ENCODE results near the gene PSTPIP1.

Gene PSTPIP1

DNA sequence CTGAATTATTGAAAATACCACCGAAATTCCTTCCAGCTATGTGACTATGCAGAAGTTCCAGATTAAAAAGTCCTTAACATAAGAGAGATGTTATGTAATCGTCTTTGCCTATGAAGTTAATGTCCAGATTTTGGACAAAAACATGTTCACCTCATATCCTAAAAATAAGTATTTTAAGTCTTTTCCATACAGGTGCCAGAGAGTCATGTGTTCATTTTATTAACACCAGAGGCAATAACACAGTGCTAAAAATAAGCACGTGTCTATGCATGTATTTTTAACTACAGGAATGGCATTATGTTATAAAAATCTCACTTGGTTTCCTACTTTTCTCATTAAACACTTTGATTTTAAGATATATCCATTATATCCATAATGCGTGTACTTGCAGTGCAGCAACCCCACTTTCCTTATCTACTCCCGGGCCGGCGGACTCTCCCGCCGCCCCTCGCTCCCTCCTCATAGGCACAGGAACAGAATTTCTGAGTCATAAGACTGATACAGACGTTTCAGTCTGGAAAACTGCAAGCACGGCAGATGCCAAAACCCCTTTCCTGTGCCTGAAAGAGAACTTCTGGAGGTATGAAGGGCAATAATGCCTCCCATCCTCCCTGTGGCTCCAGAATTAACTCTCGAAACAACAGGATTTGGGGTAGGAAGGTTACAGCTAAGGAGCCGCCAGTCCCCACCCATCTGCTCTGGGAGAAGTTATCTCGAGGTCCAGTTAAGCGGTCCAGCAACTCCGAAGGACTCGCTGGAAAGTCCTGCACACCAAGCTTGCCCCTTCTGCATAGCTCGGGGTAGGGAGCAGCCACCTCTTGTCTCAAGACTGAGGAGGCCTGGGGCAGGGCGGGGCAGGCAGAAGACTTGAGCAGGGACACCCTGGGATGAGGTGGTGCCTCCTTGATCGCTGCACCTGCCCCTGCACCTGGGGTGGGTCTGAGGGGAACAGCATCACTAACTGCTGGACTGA, 22.3 kb upstream of the PSTPIP1 start:
- Mint-ChIP-seq H3K4me1 (ENCODE audit: low read depth) (peaks cover 23% of the 10 kb centered on the region), H3K4me3 (no peak overlapping the region), H3K27me3 (no peaks in the 10 kb centered on the region), H3K9me3 (no peaks in the 10 kb centered on the region), H3K36me3 (ENCODE audit: low read depth) (no peaks in the 10 kb centered on the region), H3K27ac (no peak overlapping the region)

DNA sequence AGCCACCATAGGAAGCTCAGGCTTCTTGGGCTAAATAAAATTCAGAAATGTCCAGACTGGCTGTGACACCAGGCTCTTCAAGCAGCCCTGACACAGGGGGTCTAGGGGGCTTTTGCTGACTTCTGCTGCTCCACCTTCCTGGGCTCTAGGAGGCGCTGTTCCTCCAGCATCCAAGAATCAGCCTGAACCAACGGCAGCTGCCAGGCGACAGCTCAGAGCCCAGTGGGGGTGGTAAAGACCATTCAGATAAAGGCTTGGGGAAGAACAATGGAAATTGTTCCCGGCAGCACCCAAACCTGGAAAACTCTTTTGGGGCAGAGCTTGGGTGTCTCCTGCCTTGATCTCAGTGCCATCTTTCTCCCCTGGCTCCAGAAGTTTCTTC, 21.6 kb upstream of the PSTPIP1 start:
- Mint-ChIP-seq H3K27me3 (no peaks in the 10 kb centered on the region), H3K4me1 (ENCODE audit: low read depth) (peaks cover 26% of the 10 kb centered on the region), H3K36me3 (ENCODE audit: low read depth) (no peaks in the 10 kb centered on the region), H3K9me3 (no peaks in the 10 kb centered on the region), H3K27ac (peak overlapping the region; percentile 38), H3K4me3 (no peak overlapping the region)

DNA sequence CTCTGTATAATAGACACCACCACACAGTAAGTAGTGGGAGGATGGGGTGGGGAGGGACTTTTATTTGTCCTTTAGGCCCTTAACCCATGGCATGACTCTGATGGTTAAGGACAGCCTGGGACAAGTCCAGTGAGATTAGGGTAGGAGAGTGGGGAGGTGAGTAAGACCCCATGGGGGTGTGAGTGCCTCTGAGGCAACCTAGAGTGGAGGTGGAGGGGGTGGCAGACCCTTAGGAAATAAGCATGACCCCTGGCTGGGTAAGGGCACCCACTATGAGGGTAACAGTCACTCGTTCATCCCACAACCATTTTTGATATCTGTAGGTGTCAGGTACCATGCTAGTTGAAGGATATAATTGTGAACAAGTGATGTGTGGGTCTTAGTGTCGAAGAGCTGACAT, 21.0 kb upstream of the PSTPIP1 start:
- Mint-ChIP-seq H3K36me3 (ENCODE audit: low read depth) (no peaks in the 10 kb centered on the region), H3K4me3 (no peak overlapping the region), H3K9me3 (no peaks in the 10 kb centered on the region), H3K27me3 (no peaks in the 10 kb centered on the region), H3K4me1 (ENCODE audit: low read depth) (peaks cover 26% of the 10 kb centered on the region), H3K27ac (peak overlapping the region; percentile 38)

DNA sequence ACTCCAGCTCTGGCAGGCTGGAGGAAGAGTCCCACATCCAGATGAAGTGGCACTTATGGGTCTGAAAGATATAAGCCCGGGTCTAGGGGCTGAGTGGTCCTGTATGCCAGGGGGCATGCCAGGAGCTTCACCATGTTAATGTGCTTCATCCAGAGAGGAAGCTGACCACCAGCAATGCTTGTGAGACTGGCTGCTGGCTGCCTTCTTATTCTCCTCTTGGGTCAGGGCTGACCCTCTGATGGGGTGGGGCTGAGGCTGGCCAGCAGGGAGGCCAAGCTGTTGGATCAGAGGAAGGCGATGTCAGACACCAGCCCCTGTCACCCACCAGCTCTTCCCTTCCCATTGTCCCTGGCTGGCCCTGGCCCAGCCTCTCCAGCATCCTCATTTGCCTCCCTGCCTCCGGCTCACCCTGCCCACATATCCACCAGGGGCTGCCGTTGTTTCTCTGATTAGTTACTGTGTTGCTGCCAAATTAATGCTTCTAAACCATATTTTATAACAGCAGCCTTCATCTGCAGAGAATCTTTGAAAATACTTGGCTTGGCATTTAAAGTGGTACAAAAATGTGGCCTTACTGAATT, 20.4 kb upstream of the PSTPIP1 start:
- Mint-ChIP-seq H3K27me3 (no peaks in the 10 kb centered on the region), H3K36me3 (ENCODE audit: low read depth) (no peaks in the 10 kb centered on the region), H3K9me3 (no peaks in the 10 kb centered on the region), H3K4me3 (no peak overlapping the region), H3K27ac (no peak overlapping the region), H3K4me1 (ENCODE audit: low read depth) (peaks cover 26% of the 10 kb centered on the region)

DNA sequence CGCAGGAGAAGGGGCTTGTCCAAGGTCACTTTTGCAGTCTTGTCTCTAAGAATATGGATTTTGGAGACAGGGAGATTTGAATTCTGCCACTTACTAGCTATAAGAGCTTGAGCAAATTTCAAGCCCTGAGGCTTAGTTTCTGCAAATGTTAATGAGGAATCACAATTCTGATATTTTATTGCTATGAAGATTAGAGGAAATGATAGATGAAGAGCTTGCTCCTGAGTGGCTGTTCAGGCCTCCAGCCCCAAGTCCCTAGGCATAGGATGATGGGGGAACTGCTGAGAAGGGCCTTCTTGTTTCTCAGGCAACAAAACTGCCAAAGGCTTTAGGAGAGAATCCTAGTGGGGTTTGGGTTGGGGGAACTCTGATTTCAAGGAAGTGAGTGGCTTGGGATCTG, 18.8 kb upstream of the PSTPIP1 start:
- Mint-ChIP-seq H3K27me3 (no peaks in the 10 kb centered on the region), H3K4me3 (no peak overlapping the region), H3K27ac (peak overlapping the region; percentile 43), H3K36me3 (ENCODE audit: low read depth) (no peaks in the 10 kb centered on the region), H3K4me1 (ENCODE audit: low read depth) (peaks cover 26% of the 10 kb centered on the region), H3K9me3 (no peaks in the 10 kb centered on the region)

DNA sequence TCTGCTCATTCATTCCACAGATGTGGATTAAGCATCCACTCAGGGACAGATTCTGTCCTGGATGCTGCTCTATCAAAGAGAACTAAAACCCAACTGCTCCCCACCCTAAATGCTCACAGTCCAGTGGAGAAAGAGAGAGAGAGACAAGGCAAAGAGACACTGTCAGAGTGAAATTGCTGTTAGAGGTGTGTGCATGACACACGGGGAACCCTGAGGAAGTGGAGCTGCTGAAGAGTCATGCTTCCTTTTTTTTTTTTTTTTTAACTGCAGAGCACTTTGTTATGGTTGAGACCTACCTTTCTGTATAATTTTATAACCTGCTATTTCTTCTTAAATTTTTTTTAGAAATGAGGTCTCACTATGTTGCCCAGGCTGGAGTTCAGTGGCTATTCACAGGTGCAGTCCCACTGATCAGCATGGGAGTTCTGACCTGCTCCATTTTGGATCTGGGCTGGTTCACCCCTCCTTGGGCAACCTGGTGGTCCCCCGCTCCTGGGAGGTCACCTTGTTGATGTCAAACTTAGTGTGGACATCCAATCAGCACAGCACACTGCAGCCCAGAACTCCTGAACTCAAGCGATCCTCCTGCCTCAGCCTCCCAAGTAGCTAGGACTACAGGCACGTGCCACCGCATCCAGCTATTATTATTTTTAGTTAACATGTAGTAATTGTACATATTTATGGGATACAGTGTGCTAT, 18.2 kb upstream of the PSTPIP1 start:
- no peaks in the 10 kb centered on the region for H3K27me3 Mint-ChIP-seq
- H3K36me3 Mint-ChIP-seq (ENCODE audit: low read depth): no peaks in the 10 kb centered on the region
- H3K9me3 Mint-ChIP-seq: no peaks in the 10 kb centered on the region
- peaks cover 27% of the 10 kb centered on the region for H3K4me1 Mint-ChIP-seq (ENCODE audit: low read depth)
- H3K27ac Mint-ChIP-seq: peak overlapping the region; percentile 43
- no peak overlapping the region for H3K4me3 Mint-ChIP-seq

DNA sequence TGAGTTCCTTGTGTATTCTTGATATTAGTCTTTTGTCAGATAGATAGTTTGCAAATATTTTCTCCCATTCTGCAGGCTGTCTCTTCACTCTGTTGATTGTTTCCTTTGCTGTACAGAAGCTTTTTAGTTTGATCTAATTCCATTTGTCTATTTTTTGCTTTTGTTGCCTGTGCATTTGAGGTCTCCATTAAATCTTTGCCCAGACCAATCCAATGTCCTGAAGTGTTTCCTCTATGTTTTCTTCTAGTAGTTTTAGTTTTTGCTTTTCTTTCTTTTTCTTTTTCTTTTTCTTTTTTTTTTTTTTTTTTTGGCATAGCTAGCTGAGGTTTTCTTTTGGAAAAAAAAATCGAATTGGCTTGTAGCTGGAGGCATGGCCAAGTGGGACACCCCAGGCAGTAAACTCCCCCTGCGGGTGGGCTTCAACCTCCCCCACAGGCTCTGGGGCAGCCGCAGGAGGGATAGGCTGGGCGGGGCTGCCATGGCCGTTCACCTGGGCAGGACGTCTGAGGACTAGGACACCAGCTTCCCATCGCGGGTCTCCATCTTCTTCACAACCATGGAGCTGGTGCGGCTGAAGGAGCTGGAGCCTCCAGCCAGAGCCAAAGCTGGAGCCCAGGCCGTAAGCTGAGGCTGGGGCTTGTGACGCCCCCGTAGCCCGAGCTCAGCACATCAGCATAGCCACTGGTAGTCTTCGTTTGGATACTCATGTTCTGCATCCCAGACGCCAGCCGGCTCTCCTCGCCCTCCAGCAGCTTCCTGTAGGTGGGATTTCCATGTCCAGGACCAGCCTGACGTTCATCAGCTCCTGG, 16.2 kb upstream of the PSTPIP1 start:
- H3K4me1 Mint-ChIP-seq (ENCODE audit: low read depth): peaks cover 28% of the 10 kb centered on the region
- H3K9me3 Mint-ChIP-seq: no peaks in the 10 kb centered on the region
- H3K27ac Mint-ChIP-seq: no peak overlapping the region
- H3K27me3 Mint-ChIP-seq: no peaks in the 10 kb centered on the region
- H3K4me3 Mint-ChIP-seq: no peak overlapping the region
- no peaks in the 10 kb centered on the region for H3K36me3 Mint-ChIP-seq (ENCODE audit: low read depth)

DNA sequence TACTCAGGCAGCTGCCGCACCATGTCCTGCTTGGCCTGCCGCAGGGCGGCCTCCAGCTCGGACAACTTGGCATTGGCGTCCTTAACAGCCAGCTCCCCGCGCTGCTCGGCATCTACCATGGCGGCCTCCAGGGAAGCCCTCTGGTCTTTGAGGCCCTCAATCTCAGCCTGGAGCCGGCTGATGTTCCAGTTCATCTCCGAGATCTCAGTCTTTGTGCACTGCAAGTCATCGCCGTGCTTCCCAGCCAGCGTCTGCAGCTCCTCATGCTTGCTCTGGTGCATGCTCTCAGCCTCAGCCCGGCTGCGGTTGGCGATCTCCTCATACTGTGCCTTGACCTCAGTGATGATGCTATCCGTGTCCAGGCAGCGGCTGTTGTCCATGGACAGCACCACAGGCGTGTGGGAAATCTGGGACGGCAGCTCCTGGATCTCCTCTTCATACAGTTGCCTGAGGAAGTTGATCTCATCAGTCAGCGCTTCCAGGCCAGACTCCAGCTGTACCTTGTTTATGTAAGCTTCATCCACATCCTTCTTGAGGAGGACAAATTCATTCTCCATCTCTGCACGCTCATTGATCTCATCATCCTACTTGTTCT, 15.5 kb upstream of the PSTPIP1 start:
- Mint-ChIP-seq H3K4me3 (no peak overlapping the region), H3K4me1 (ENCODE audit: low read depth) (peaks cover 24% of the 10 kb centered on the region), H3K36me3 (ENCODE audit: low read depth) (no peaks in the 10 kb centered on the region), H3K27me3 (no peaks in the 10 kb centered on the region), H3K27ac (no peak overlapping the region), H3K9me3 (no peaks in the 10 kb centered on the region)

DNA sequence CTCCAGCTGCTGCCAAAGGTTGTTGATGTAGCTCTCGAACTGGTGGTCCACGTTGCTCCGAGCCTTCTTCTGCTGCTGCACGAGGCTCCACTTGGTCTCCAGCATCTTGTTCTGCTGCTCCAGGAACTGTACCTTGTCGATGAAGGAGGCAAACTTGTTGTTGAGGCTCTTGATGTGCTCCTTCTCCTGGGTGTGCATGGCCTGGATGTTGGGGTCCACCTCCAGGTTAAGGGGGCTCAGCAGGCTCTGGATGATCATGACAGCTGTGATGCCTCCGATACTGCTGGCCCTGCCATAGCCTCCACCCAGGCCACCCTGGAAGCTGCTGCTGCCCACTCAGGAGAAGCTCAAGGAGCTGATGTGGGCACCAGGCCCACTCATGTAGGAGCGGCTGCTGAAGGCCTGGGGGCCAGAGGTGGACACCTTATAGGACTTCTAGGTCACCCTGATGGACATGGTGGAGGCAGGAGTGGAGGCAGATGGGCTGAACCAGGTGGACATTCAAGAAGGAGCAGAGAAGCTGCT, 14.9 kb upstream of the PSTPIP1 start:
- peaks cover 20% of the 10 kb centered on the region for H3K4me1 Mint-ChIP-seq (ENCODE audit: low read depth)
- no peaks in the 10 kb centered on the region for H3K27me3 Mint-ChIP-seq
- no peak overlapping the region for H3K4me3 Mint-ChIP-seq
- no peaks in the 10 kb centered on the region for H3K36me3 Mint-ChIP-seq (ENCODE audit: low read depth)
- H3K9me3 Mint-ChIP-seq: no peaks in the 10 kb centered on the region
- H3K27ac Mint-ChIP-seq: no peak overlapping the region

DNA sequence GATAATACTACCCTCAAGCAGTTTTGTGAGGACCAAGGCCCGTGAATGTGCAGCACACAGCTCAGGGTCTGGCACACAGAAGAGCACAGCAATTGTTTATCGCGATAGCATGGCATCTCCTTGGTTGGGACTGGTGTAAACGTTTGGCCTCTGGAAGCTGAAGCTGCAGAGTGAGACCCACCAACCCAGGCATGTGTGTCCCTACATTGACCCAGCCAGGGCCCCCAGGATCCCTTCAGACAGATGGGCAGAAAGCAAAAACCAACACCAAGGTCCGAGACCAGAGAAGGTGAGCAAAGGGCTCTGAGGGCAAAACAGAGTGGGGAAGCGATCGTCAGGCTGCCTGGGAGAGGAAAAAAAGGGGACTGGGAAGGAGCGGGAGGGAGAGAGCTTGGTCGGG, 12.6 kb upstream of the PSTPIP1 start:
- H3K27me3 Mint-ChIP-seq: no peaks in the 10 kb centered on the region
- H3K4me1 Mint-ChIP-seq (ENCODE audit: low read depth): peaks cover 25% of the 10 kb centered on the region
- H3K36me3 Mint-ChIP-seq (ENCODE audit: low read depth): no peaks in the 10 kb centered on the region
- H3K4me3 Mint-ChIP-seq: no peak overlapping the region
- H3K27ac Mint-ChIP-seq: no peak overlapping the region
- no peaks in the 10 kb centered on the region for H3K9me3 Mint-ChIP-seq

DNA sequence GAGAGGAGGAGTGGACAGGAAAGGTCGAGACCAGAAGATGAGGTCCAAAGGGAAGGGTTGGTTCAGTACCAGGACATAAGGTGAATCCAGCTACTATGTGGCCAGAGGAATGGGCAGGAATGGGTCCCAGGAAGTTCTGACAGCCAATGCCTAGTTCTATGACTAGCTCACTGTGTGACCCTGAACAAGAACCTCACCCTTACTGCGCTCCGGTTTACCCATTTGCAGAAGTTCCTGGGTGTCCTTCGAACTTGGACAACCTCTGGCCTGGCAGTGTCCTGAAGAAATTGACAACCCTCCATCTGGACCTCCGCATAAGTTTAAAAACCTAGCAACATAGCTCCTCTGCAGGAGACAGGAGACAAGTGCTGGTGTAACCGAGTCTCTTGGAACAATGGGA, 12.2 kb upstream of the PSTPIP1 start:
- Mint-ChIP-seq H3K9me3 (no peaks in the 10 kb centered on the region), H3K27me3 (no peaks in the 10 kb centered on the region), H3K36me3 (ENCODE audit: low read depth) (no peaks in the 10 kb centered on the region), H3K4me1 (ENCODE audit: low read depth) (peaks cover 28% of the 10 kb centered on the region), H3K27ac (no peak overlapping the region), H3K4me3 (no peak overlapping the region)

DNA sequence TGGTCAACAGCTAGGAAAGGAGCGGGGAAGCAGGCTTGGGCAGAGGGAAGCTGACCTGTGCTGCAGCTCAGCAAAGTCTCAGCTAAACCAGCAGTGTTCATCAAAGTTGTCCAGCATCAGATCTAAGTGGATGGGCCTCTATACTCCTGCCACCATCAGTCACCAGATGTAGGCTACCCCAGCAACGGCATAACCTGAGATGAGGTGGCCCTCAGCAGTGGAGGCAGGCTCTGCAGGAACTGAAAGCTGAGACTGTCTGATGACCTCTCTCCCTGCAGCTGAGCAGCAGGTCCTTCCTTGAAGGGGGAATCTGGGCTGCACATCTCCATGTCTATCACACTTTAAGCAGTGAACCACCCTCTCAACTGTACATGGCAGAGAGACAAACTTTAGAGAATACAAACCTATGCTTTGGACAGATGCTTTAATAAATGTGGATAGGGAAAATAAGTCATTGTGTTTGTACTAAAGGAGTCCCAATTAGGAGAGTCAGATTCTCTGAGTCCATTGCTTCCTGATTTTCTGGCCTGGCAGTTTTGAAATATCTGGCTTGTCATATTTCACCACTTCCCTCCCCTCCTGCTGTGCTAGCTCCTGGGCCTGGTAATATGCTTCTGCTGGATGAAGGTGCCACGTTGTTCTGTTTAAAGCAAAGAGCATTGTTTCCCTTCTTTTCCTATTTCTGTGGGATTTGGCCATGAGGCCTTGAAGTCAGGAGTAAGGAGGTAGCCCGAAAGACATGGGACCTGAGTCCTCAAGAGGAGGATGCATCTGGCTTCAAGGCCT, 11.1 kb upstream of the PSTPIP1 start:
- Mint-ChIP-seq H3K36me3 (ENCODE audit: low read depth) (no peaks in the 10 kb centered on the region), H3K27ac (no peak overlapping the region), H3K4me1 (ENCODE audit: low read depth) (peaks cover 36% of the 10 kb centered on the region), H3K27me3 (no peaks in the 10 kb centered on the region), H3K4me3 (no peak overlapping the region), H3K9me3 (no peaks in the 10 kb centered on the region)

DNA sequence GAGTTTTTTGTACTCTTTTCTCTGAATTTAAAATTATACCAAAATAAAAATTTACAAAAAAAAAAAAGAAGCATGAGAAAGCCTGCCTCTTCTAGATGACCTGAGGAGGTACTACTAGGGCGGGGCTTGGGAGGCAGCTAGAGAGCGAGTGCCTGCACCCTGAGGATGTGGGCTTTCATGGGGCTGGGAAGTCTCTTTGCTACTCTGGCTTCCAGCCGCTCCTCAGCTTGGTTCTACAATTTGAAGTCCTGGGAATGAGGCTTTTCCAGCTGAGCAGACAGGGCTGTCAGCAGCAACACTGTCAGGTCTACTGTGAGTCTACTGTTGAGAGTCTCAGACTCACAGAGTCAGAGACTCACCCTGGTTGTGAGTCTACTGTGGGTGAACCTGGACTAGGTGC, 8.2 kb upstream of the PSTPIP1 start:
- H3K9me3 Mint-ChIP-seq: no peaks in the 10 kb centered on the region
- peak overlapping the region; percentile 99 for H3K27ac Mint-ChIP-seq
- H3K36me3 Mint-ChIP-seq (ENCODE audit: low read depth): no peaks in the 10 kb centered on the region
- H3K27me3 Mint-ChIP-seq: no peaks in the 10 kb centered on the region
- no peak overlapping the region for H3K4me3 Mint-ChIP-seq
- peaks cover 52% of the 10 kb centered on the region for H3K4me1 Mint-ChIP-seq (ENCODE audit: low read depth)

All from stimulated activated naive CD8-positive, alpha-beta T cell treated with anti-CD3 and anti-CD28 coated beads, Interleukin-15, Interleukin-2, amounts not matched to agents 100 ng/mL and 50 ng/mL, for 24 hours (primary cell).